ENCODE measurements around the gene FAM53C. TPM values are rescaled to one million over a fixed set of nuclear protein-coding genes. Genes with fewer than 3 reads are reported as not detected.

Gene FAM53C
- total RNA-seq, 3 donors from 2014 or later: 16.6 to 31.0 (median 23.3) TPM

DNA sequence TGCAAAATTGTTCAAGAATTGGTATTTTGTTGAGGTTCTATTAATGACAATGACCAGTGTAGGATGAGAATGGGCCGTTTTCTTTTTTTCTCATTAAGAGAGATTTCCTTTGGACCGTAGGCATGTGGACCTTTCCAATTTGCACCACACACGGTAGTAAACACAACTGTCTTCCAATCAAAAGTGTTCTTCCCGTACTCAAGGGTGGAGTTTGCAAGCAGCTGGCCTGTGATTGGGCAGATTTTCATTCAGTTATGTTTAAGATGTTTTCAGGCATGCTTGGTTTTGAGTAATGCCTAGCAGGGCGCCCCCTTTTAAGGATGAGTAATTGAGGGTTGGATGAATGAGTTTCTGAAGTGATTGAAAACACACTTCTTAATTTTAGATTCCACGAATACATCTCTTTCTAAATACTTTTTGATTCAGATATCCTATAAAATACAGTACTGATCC is 16.9 kb downstream of the FAM53C start:
- intact Hi-C loops (cut with DNase I; ENCODE audit: low total_unique reads): no loop called here

DNA sequence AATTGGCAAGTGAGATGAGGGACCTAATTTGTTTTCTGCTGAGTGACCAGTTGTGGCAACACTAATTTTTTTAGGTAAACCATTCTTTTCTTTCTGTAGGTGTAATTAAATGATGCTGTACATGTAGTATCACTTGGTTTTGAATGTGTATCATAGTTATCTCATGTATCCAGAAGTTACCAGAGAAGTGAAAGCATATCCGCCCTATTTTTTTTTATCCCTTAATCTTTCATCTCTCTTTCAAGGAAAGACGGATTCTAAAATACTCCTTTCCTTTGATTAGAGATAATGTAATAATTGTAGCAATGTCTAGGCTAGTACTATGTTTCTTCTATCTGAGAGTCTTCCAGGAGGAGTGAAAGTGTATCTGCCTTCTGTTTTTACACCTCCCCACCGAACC is 21.6 kb downstream of the FAM53C start:
- H3K9me3 ChIP-seq: no peaks in the 10 kb centered on the region
- H3K27ac ChIP-seq: no peak overlapping the region
- TF ChIP-seq, protein P1, sequence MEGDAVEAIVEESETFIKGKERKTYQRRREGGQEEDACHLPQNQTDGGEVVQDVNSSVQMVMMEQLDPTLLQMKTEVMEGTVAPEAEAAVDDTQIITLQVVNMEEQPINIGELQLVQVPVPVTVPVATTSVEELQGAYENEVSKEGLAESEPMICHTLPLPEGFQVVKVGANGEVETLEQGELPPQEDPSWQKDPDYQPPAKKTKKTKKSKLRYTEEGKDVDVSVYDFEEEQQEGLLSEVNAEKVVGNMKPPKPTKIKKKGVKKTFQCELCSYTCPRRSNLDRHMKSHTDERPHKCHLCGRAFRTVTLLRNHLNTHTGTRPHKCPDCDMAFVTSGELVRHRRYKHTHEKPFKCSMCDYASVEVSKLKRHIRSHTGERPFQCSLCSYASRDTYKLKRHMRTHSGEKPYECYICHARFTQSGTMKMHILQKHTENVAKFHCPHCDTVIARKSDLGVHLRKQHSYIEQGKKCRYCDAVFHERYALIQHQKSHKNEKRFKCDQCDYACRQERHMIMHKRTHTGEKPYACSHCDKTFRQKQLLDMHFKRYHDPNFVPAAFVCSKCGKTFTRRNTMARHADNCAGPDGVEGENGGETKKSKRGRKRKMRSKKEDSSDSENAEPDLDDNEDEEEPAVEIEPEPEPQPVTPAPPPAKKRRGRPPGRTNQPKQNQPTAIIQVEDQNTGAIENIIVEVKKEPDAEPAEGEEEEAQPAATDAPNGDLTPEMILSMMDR (IDR thresholded peaks at IDR 0.05): no peak
- no peak for DNase-seq (ENCODE audit: low spot score in 2 of 2)
- H3K27me3 ChIP-seq: no peaks in the 10 kb centered on the region
- no peaks in the 10 kb centered on the region for H3K36me3 ChIP-seq
- H3K4me3 ChIP-seq: no peak overlapping the region
- intact Hi-C loops (cut with DNase I; ENCODE audit: low total_unique reads): no loop called here
- peaks cover 0 to 6% of the 10 kb centered on the region in 2 donors for H3K4me1 ChIP-seq

More for the DNA sequence above, 16.9 kb downstream of the FAM53C start:
- Histone ChIP-seq H3K36me3 (no peaks in the 10 kb centered on the region), H3K9me3 (no peaks in the 10 kb centered on the region), H3K4me3 (peak overlapping the region in 2 of 3 donors; percentile 86 to 93), H3K27me3 (no peaks in the 10 kb centered on the region), H3K27ac (peak overlapping the region; percentile 98 to 99), H3K4me1 (peaks cover 0 to 6% of the 10 kb centered on the region in 2 donors)
- DNase-seq (ENCODE audit: low spot score in 2 of 2): no peak
- TF ChIP-seq, protein P1 (IDR thresholded peaks at IDR 0.05): no peak
- TF ChIP-seq POLR2AphosphoS5 (IDR thresholded peaks at IDR 0.05) (no peak), POLR2A (IDR thresholded peaks at IDR 0.05) (no peak)

DNA sequence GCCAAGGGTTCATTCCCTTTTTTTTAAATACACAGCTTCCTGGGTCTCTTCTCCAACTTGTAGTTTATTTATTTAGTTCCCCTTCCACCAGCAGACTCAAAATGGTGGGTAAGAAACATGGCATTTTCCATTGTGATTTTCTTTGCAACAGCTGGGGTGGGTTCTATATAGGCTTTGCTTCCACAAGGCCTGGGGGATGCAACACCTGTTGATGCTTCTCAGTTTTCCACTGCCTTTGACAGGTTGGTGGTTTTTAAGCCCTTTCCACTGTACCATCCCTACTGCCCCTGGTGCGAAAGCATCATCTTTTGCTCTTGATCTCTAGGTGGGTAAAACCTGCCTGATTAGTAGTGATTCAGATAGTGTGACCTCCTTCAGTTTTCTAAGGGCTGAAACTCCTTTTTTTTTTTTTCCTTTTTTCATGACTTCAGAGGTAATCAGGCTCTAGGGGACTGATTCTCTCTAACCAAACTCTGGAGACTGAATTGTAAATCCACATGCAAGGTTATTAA is 22.9 kb downstream of the FAM53C start:
- Histone ChIP-seq H3K27me3 (no peaks in the 10 kb centered on the region), H3K27ac (no peak overlapping the region), H3K36me3 (no peaks in the 10 kb centered on the region), H3K4me3 (no peak overlapping the region), H3K4me1 (peaks cover 0 to 3% of the 10 kb centered on the region in 2 donors), H3K9me3 (no peaks in the 10 kb centered on the region)
- TF ChIP-seq POLR2A (IDR thresholded peaks at IDR 0.05) (no peak), POLR2AphosphoS5 (IDR thresholded peaks at IDR 0.05) (no peak)
- TF ChIP-seq, protein P1 (IDR thresholded peaks at IDR 0.05): no peak
- intact Hi-C loops (cut with DNase I; ENCODE audit: low total_unique reads): no loop called here
- no peak for DNase-seq (ENCODE audit: low spot score in 2 of 2)

DNA sequence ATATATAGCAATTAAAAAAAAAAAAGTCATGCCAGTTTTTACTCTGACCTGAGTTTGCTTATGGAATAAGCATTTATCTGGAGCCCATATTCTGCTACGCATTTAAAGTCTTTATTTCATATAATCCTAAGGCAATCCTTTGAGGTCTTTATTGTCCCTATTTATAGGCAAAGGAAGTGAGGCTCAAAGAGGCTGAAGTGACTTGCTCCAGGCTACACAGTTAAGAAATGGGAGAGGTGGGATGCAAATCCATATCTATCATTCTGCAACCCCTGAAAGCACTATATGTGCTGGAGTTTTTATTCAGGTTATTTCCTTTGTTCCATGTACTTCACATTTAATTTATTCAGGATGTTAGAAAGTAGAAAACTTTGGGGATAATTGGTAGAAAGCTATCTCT is 26.5 kb downstream of the FAM53C start:
- DNase-seq (ENCODE audit: low spot score in 2 of 2): no peak
- no peak for TF ChIP-seq POLR2A (IDR thresholded peaks at IDR 0.05)
- TF ChIP-seq POLR2AphosphoS5 (IDR thresholded peaks at IDR 0.05): no peak
- TF ChIP-seq, protein P1 (IDR thresholded peaks at IDR 0.05): no peak
- H3K27me3 ChIP-seq: no peaks in the 10 kb centered on the region
- no peaks in the 10 kb centered on the region for H3K36me3 ChIP-seq
- intact Hi-C loops (cut with DNase I; ENCODE audit: low total_unique reads): no loop called here
- no peak overlapping the region for H3K27ac ChIP-seq
- H3K4me3 ChIP-seq: no peak overlapping the region
- H3K4me1 ChIP-seq: no peaks in the 10 kb centered on the region
- no peaks in the 10 kb centered on the region for H3K9me3 ChIP-seq

DNA sequence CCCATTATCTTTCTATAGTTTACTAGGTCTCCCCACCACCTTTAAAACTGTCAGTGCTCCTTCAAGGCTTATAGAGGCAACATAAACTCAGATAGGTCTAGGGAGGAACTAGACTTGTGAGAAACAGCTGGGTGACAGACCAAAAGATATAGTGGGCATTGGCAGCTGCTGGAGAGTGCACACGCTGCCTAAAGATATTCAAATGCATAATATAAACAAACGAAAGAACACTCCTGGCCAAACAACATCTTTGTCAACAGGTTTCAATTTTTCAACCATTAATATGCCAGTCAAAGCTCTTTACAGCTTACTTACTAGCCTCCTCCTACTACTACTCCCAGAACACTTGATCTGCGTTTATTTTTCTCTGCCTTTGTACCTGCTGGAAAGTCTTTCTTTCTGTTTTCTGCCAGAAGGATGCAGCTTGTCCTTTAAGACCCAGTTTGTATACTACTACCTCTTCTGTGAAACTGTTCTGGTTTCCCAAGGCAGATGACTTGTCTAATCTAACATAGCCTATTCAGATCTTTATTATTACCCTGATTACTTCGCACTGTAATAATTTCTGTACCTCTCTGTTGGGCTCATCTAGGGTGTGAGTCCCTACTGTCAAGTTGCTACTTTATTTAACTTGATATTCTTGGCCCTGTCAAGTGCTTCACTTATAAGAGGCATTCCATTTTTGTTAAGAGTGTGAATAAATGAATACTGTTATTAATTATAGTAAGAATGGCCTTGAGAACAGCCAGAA is 28.7 kb downstream of the FAM53C start:
- Histone ChIP-seq H3K27ac (peak overlapping the region; percentile 33 to 38), H3K36me3 (no peaks in the 10 kb centered on the region), H3K4me3 (no peak overlapping the region), H3K9me3 (no peaks in the 10 kb centered on the region), H3K4me1 (no peaks in the 10 kb centered on the region), H3K27me3 (no peaks in the 10 kb centered on the region)
- TF ChIP-seq POLR2A (IDR thresholded peaks at IDR 0.05): no peak
- TF ChIP-seq POLR2AphosphoS5 (IDR thresholded peaks at IDR 0.05): no peak
- TF ChIP-seq, protein P1 (IDR thresholded peaks at IDR 0.05): no peak
- intact Hi-C loops (cut with DNase I; ENCODE audit: low total_unique reads): no loop called here
- no peak for DNase-seq (ENCODE audit: low spot score in 2 of 2)
